Rectal smooth muscle tissue (tissue), 1 donor: ENCODE measurements around the gene ULK4.

Experiments used
- H3K27ac ChIP-seq: one replicate; pipeline ENCODE4 v1.7.0; 2013; ENCODE audit warnings: low read depth, low read length, inconsistent platforms
- H3K27me3 ChIP-seq: one replicate; pipeline ENCODE4 v1.7.0; 2013; ENCODE audit warnings: low read length; ENCODE audit not compliant: control insufficient read depth, insufficient read depth
- H3K36me3 ChIP-seq: one replicate; pipeline ENCODE4 v1.7.0; 2013; ENCODE audit warnings: low read length; ENCODE audit not compliant: control insufficient read depth, insufficient read depth
- H3K4me1 ChIP-seq: one replicate; pipeline ENCODE4 v1.7.0; 2013; ENCODE audit warnings: low read length; ENCODE audit not compliant: control insufficient read depth, insufficient read depth
- H3K4me3 ChIP-seq: one replicate; pipeline ENCODE4 v1.7.0; 2013; ENCODE audit warnings: low read length
- H3K9ac ChIP-seq: one replicate; pipeline ENCODE4 v1.7.0; 2013; ENCODE audit warnings: low read length

Gene ULK4

GRCh38 chr3:41276191-41276590 is 685.7 kb downstream of the ULK4 start:
- H3K36me3 ChIP-seq, result no peaks in the 10 kb centered on the region

GRCh38 chr3:41274944-41275668 is 686.8 kb downstream of the ULK4 start:
- Histone ChIP-seq H3K27ac (no peak overlapping the region), H3K36me3 (no peaks in the 10 kb centered on the region), H3K9ac (no peak overlapping the region), H3K4me1 (no peaks in the 10 kb centered on the region), H3K27me3 (no peaks in the 10 kb centered on the region), H3K4me3 (no peak overlapping the region)

More at GRCh38 chr3:41276191-41276590, 685.7 kb downstream of the ULK4 start:
- Histone ChIP-seq H3K4me3 (no peak overlapping the region), H3K9ac (no peak overlapping the region), H3K27ac (no peak overlapping the region), H3K27me3 (no peaks in the 10 kb centered on the region), H3K4me1 (no peaks in the 10 kb centered on the region)

- H3K4me1 ChIP-seq, result no peaks in the 10 kb centered on the region
- no peak overlapping the region for H3K4me3 ChIP-seq
- H3K27me3 ChIP-seq, result no peaks in the 10 kb centered on the region
- H3K27ac ChIP-seq, result no peak overlapping the region
- no peak overlapping the region for H3K9ac ChIP-seq
- H3K36me3 ChIP-seq, result no peaks in the 10 kb centered on the region
Measured at GRCh38 chr3:41272667-41273066, 689.2 kb downstream of the ULK4 start.

- Histone ChIP-seq H3K27ac (no peak overlapping the region), H3K27me3 (no peaks in the 10 kb centered on the region), H3K4me3 (no peak overlapping the region), H3K36me3 (no peaks in the 10 kb centered on the region), H3K9ac (no peak overlapping the region), H3K4me1 (no peaks in the 10 kb centered on the region)
Measured at GRCh38 chr3:41267975-41268640, 693.8 kb downstream of the ULK4 start.

GRCh38 chr3:41265823-41266273 is 696.1 kb downstream of the ULK4 start:
- no peak overlapping the region for H3K9ac ChIP-seq
- H3K36me3 ChIP-seq, result no peaks in the 10 kb centered on the region
- H3K27ac ChIP-seq, result no peak overlapping the region
- no peak overlapping the region for H3K4me3 ChIP-seq
- H3K27me3 ChIP-seq, result no peaks in the 10 kb centered on the region
- no peaks in the 10 kb centered on the region for H3K4me1 ChIP-seq

GRCh38 chr3:41265011-41265545 is 696.8 kb downstream of the ULK4 start:
- H3K27ac ChIP-seq, result no peak overlapping the region

GRCh38 chr3:41260063-41260450 is 701.8 kb downstream of the ULK4 start:
- H3K36me3 ChIP-seq, result no peaks in the 10 kb centered on the region
- no peak overlapping the region for H3K9ac ChIP-seq
- H3K27ac ChIP-seq, result no peak overlapping the region
- no peaks in the 10 kb centered on the region for H3K27me3 ChIP-seq
- H3K4me3 ChIP-seq, result no peak overlapping the region
- no peaks in the 10 kb centered on the region for H3K4me1 ChIP-seq

More at GRCh38 chr3:41265011-41265545, 696.8 kb downstream of the ULK4 start:
- no peak overlapping the region for H3K4me3 ChIP-seq
- no peak overlapping the region for H3K9ac ChIP-seq
- no peaks in the 10 kb centered on the region for H3K4me1 ChIP-seq
- no peaks in the 10 kb centered on the region for H3K36me3 ChIP-seq
- no peaks in the 10 kb centered on the region for H3K27me3 ChIP-seq

GRCh38 chr3:41259449-41260062 is 702.3 kb downstream of the ULK4 start:
- Histone ChIP-seq H3K36me3 (no peaks in the 10 kb centered on the region), H3K27me3 (no peaks in the 10 kb centered on the region), H3K9ac (no peak overlapping the region), H3K4me1 (no peaks in the 10 kb centered on the region), H3K27ac (no peak overlapping the region), H3K4me3 (no peak overlapping the region)

- Histone ChIP-seq H3K36me3 (no peaks in the 10 kb centered on the region), H3K4me3 (no peak overlapping the region), H3K9ac (no peak overlapping the region), H3K4me1 (no peaks in the 10 kb centered on the region), H3K27ac (no peak overlapping the region), H3K27me3 (no peaks in the 10 kb centered on the region)
Measured at GRCh38 chr3:41258239-41258800, 703.6 kb downstream of the ULK4 start.

- no peaks in the 10 kb centered on the region for H3K27me3 ChIP-seq
- H3K4me1 ChIP-seq, result no peaks in the 10 kb centered on the region
- no peaks in the 10 kb centered on the region for H3K36me3 ChIP-seq
- no peak overlapping the region for H3K9ac ChIP-seq
- no peak overlapping the region for H3K27ac ChIP-seq
- no peak overlapping the region for H3K4me3 ChIP-seq
Measured at GRCh38 chr3:41251593-41251992, 710.3 kb downstream of the ULK4 start.

- Histone ChIP-seq H3K27ac (no peak overlapping the region), H3K36me3 (no peaks in the 10 kb centered on the region), H3K27me3 (no peaks in the 10 kb centered on the region), H3K4me1 (no peaks in the 10 kb centered on the region), H3K4me3 (no peak overlapping the region), H3K9ac (no peak overlapping the region)
Measured at GRCh38 chr3:41250825-41251224, 711.1 kb downstream of the ULK4 start.

GRCh38 chr3:41249318-41249717 is 712.6 kb downstream of the ULK4 start:
- no peak overlapping the region for H3K27ac ChIP-seq
- no peak overlapping the region for H3K9ac ChIP-seq
- H3K36me3 ChIP-seq, result peaks cover 4% of the 10 kb centered on the region
- no peak overlapping the region for H3K4me3 ChIP-seq
- no peaks in the 10 kb centered on the region for H3K4me1 ChIP-seq
- H3K27me3 ChIP-seq, result no peaks in the 10 kb centered on the region
